Activated CD4-positive, alpha-beta memory T cell treated with anti-CD3 and anti-CD28 coated beads, Interleukin-2, amount 10 ng/mL, durations not matched to agents 7 days and 5 days (primary cell): Measurements from ENCODE around the gene B4GAT1. TPM values are rescaled to one million over a fixed set of nuclear protein-coding genes. Genes with fewer than 3 reads are reported as not detected.
"Not testable (repeated sequence)": the region's sequence is repeated elsewhere in the genome, so short reads cannot be mapped to it uniquely, and the experiment has no call there.

Source experiments
- CTCF ChIA-PET: fragments of 350-600 bp; sonication (Branson Sonifier 250); formaldehyde crosslinking; loops from one replicate; lab custom pipeline; 2021; ENCODE audit warnings: antibody characterized with exemption, inconsistent platforms; lab: Charles Lee
- POLR2A ChIA-PET: fragments of 350-600 bp; sonication (Branson Sonifier 250); formaldehyde crosslinking; loops from one replicate; lab custom pipeline; 2021; ENCODE audit warnings: antibody characterized with exemption; lab: Charles Lee
- DNase-seq: peaks from one replicate; pipeline ENCODE4 v3.0.0-alpha.2; 2020
- H3K27ac Mint-ChIP-seq: one replicate; pipeline ENCODE4 v1.8.0; 2021; ENCODE audit warnings: mild to moderate bottlenecking, mixed read lengths
- H3K27me3 Mint-ChIP-seq: one replicate; pipeline ENCODE4 v1.8.0; 2021; ENCODE audit warnings: mixed read lengths
- H3K36me3 Mint-ChIP-seq: one replicate; pipeline ENCODE4 v1.8.0; 2021; ENCODE audit warnings: low read depth, mixed read lengths
- H3K4me1 Mint-ChIP-seq: one replicate; pipeline ENCODE4 v1.8.0; 2021; ENCODE audit warnings: mixed read lengths
- H3K4me3 Mint-ChIP-seq: one replicate; pipeline ENCODE4 v1.8.0; 2021; ENCODE audit warnings: mild to moderate bottlenecking, mixed read lengths
- H3K9me3 Mint-ChIP-seq: one replicate; pipeline ENCODE4 v1.8.0; 2021; ENCODE audit warnings: mixed read lengths
- total RNA-seq, 2 experiments: library from RNA; stranded (reverse); gene quantifications; one replicate each; pipeline ENCODE4 v1.2.3, GENCODE V29; 2021

The B4GAT1 gene
- 1 to 10 TPM; 8.4 to 8.7 TPM for total RNA-seq

- Mint-ChIP-seq H3K4me3 (peak within 1 kb of the TSS; percentile 84), H3K27ac (peak within 1 kb of the TSS; percentile 81)
Observed at GRCh38 chr11:66347425-66348276, at the start of gene B4GAT1. Gene B4GAT1 (minus strand): TSS chr11:66347629. CDS start chr11:66347545, 84 bp downstream.

GRCh38 chr11:66393954-66394353 lies 46.5 kb upstream of the B4GAT1 start:
- DNase-seq, result no peak
- Mint-ChIP-seq H3K27me3 (peaks cover 5% of the 10 kb centered on the region), H3K4me1 (no peaks in the 10 kb centered on the region), H3K36me3 (no peaks in the 10 kb centered on the region), H3K27ac (no peak overlapping the region), H3K9me3 (no peaks in the 10 kb centered on the region), H3K4me3 (no peak overlapping the region)
- CTCF ChIA-PET, result no interaction called here
- POLR2A ChIA-PET, result no interaction called here

More at GRCh38 chr11:66347425-66348276, at the start of gene B4GAT1:
- ChIA-PET CTCF (interaction anchor here (0.9 to 1.4 kb wide), 4 partner anchors 18 to 41 kb away, joined by 3 to 13 read pairs (median 5); no protein-coding TSS in a partner anchor), POLR2A (interaction anchor here (0.7 to 1.4 kb wide), 5 partner anchors 12 to 331 kb away, joined by 3 to 7 read pairs (median 3); partner anchors contain the start of gene MRPL11)
- Mint-ChIP-seq H3K27me3 (no peaks in the 10 kb centered on the region), H3K36me3 (peaks cover 10% of the 10 kb centered on the region), H3K4me1 (peaks cover 47% of the 10 kb centered on the region), H3K9me3 (no peaks in the 10 kb centered on the region)
- peak; percentile 87 for DNase-seq

GRCh38 chr11:66391322-66391721 lies 43.9 kb upstream of the B4GAT1 start:
- DNase-seq, result no peak
- Mint-ChIP-seq H3K9me3 (no peaks in the 10 kb centered on the region), H3K4me1 (peaks cover 2% of the 10 kb centered on the region), H3K36me3 (no peaks in the 10 kb centered on the region), H3K4me3 (no peak overlapping the region), H3K27ac (no peak overlapping the region), H3K27me3 (peaks cover 7% of the 10 kb centered on the region)
- POLR2A ChIA-PET, result interaction anchor here (1.4 kb wide), 1 partner anchor 19 kb away, joined by 4 read pairs; the partner anchor contains the start of gene SLC29A2
- CTCF ChIA-PET, result interaction anchor here (1.3 to 1.4 kb wide), 2 partner anchors 38 to 80 kb away, joined by 3 read pairs; no protein-coding TSS in a partner anchor

- Mint-ChIP-seq H3K9me3 (no peaks in the 10 kb centered on the region), H3K27ac (no peak overlapping the region), H3K36me3 (no peaks in the 10 kb centered on the region), H3K4me1 (peaks cover 6% of the 10 kb centered on the region), H3K27me3 (peaks cover 6% of the 10 kb centered on the region), H3K4me3 (no peak overlapping the region)
- ChIA-PET POLR2A (interaction anchor here (1.0 to 1.5 kb wide), 2 partner anchors 17 to 44 kb away, joined by 3 to 4 read pairs; partner anchors contain the start of genes BRMS1 and SLC29A2), CTCF (interaction anchor here (0.6 to 2.5 kb wide), 26 partner anchors 8 to 1240 kb away, joined by 3 to 23 read pairs (median 4); partner anchors contain the start of genes BRMS1, DPP3, MRPL11 and SLC29A2)
- DNase-seq, result peak; percentile 80
Observed at GRCh38 chr11:66388780-66389386, 41.5 kb upstream of the B4GAT1 start.

- Mint-ChIP-seq H3K9me3 (no peaks in the 10 kb centered on the region), H3K27ac (no peak overlapping the region), H3K4me3 (peak overlapping the region; percentile 12), H3K36me3 (no peaks in the 10 kb centered on the region), H3K4me1 (peaks cover 6% of the 10 kb centered on the region), H3K27me3 (peaks cover 7% of the 10 kb centered on the region)
- CTCF ChIA-PET, result interaction anchor here (0.6 to 6.5 kb wide), 38 partner anchors 10 to 860 kb away, joined by 3 to 52 read pairs (median 4); partner anchors contain the start of genes BRMS1, KCNK7, MRPL11 and PELI3
- peak; percentile 83 for DNase-seq
- POLR2A ChIA-PET, result interaction anchor here (0.6 to 1.5 kb wide), 4 partner anchors 9 to 1083 kb away, joined by 3 to 4 read pairs (median 4); no protein-coding TSS in a partner anchor
Observed at GRCh38 chr11:66386171-66387069, 39.0 kb upstream of the B4GAT1 start.

GRCh38 chr11:66384316-66384715 lies 36.9 kb upstream of the B4GAT1 start:
- not testable (repeated sequence) for H3K9me3 Mint-ChIP-seq, H3K4me1 Mint-ChIP-seq, DNase-seq, H3K4me3 Mint-ChIP-seq, H3K27ac Mint-ChIP-seq, H3K36me3 Mint-ChIP-seq
- CTCF ChIA-PET, result interaction anchor here (0.9 to 6.5 kb wide), 4 partner anchors 19 to 73 kb away, joined by 3 to 52 read pairs (median 19); partner anchors contain the start of gene MRPL11
- POLR2A ChIA-PET, result interaction anchor here (0.9 to 1.2 kb wide), 2 partner anchors 12 to 73 kb away, joined by 3 to 4 read pairs; no protein-coding TSS in a partner anchor
- peaks cover 12% of the 10 kb centered on the region for H3K27me3 Mint-ChIP-seq

- POLR2A ChIA-PET, H3K27ac Mint-ChIP-seq, H3K36me3 Mint-ChIP-seq, H3K4me3 Mint-ChIP-seq, DNase-seq, H3K9me3 Mint-ChIP-seq, H3K4me1 Mint-ChIP-seq: not testable (repeated sequence)
- peaks cover 11% of the 10 kb centered on the region for H3K27me3 Mint-ChIP-seq
- CTCF ChIA-PET, result interaction anchor here (0.7 to 2.0 kb wide), 3 partner anchors 9 to 68 kb away, joined by 3 to 11 read pairs (median 7); no protein-coding TSS in a partner anchor
Observed at GRCh38 chr11:66380264-66380663, 32.8 kb upstream of the B4GAT1 start.

- not testable (repeated sequence) for H3K4me3 Mint-ChIP-seq, H3K36me3 Mint-ChIP-seq
- CTCF ChIA-PET, result interaction anchor here (0.7 to 4.0 kb wide), 4 partner anchors 8 to 15 kb away, joined by 4 to 24 read pairs (median 8); no protein-coding TSS in a partner anchor
Observed at GRCh38 chr11:66373690-66374287, 26.4 kb upstream of the B4GAT1 start.

GRCh38 chr11:66373265-66373664 lies 25.8 kb upstream of the B4GAT1 start:
- Mint-ChIP-seq H3K27me3 (peaks cover 9% of the 10 kb centered on the region), H3K36me3 (no peaks in the 10 kb centered on the region), H3K27ac (no peak overlapping the region), H3K4me3 (peak overlapping the region; percentile 13), H3K4me1 (peaks cover 19% of the 10 kb centered on the region), H3K9me3 (no peaks in the 10 kb centered on the region)
- ChIA-PET CTCF (interaction anchor here (2.1 to 4.0 kb wide), 3 partner anchors 10 to 16 kb away, joined by 8 to 24 read pairs (median 8); no protein-coding TSS in a partner anchor), POLR2A (no interaction called here)
- no peak for DNase-seq

More at GRCh38 chr11:66373690-66374287, 26.4 kb upstream of the B4GAT1 start:
- H3K27me3 Mint-ChIP-seq, DNase-seq, H3K9me3 Mint-ChIP-seq, H3K27ac Mint-ChIP-seq: not testable (repeated sequence)
- H3K4me1 Mint-ChIP-seq, result peaks cover 19% of the 10 kb centered on the region
- POLR2A ChIA-PET, result interaction anchor here (0.6 kb wide), 1 partner anchor 12 kb away, joined by 3 read pairs; no protein-coding TSS in a partner anchor

GRCh38 chr11:66371627-66372415 lies 24.4 kb upstream of the B4GAT1 start, which contains the start of gene SLC29A2:
Gene SLC29A2 (minus strand): TSS chr11:66371760. CDS start chr11:66371591, 169 bp downstream.
- Mint-ChIP-seq H3K27ac (peak within 1 kb of the TSS; percentile 91), H3K9me3 (no peaks in the 10 kb centered on the region), H3K36me3 (no peaks in the 10 kb centered on the region), H3K4me1 (peaks cover 19% of the 10 kb centered on the region), H3K4me3 (peak within 1 kb of the TSS; percentile 80), H3K27me3 (peaks cover 7% of the 10 kb centered on the region)
- POLR2A ChIA-PET, result interaction anchor here (0.6 to 3.7 kb wide), 17 partner anchors 8 to 756 kb away, joined by 3 to 23 read pairs (median 4); partner anchors contain the start of genes BRMS1, MRPL11, PELI3 and RIN1
- CTCF ChIA-PET, result interaction anchor here (0.7 to 4.0 kb wide), 9 partner anchors 8 to 85 kb away, joined by 3 to 24 read pairs (median 5); partner anchors contain the start of gene MRPL11
- DNase-seq, result peak; percentile 79
